ENCODE data around the gene SHISA8.

The SHISA8 gene

GRCh38 chr22:41913040-41913719 lies 1.7 kb downstream of the SHISA8 start:
- TF ChIP-seq FOXP2 (optimal IDR thresholded peaks at IDR 0.05; ENCODE audit: borderline replicate concordance, extremely low read depth, extremely low read length, insufficient read depth) = no peak
- TF ChIP-seq TAF1 (IDR thresholded peaks at IDR 0.05; ENCODE audit: borderline replicate concordance, insufficient read depth, low read length) = no peak
- TF ChIP-seq POLR2AphosphoS5 (IDR thresholded peaks at IDR 0.05; ENCODE audit: low read depth, low read length) = no peak
- TF ChIP-seq REST (IDR thresholded peaks at IDR 0.05; ENCODE audit: insufficient read depth in 1 of 2, low read depth in 2 of 2, low read length in 2 of 2) = no peak
- no peak for TF ChIP-seq SIN3A (IDR thresholded peaks at IDR 0.05; ENCODE audit: borderline replicate concordance, insufficient read depth, low read length)

- TF ChIP-seq FOXP2 (optimal IDR thresholded peaks at IDR 0.05; ENCODE audit: borderline replicate concordance, extremely low read depth, extremely low read length, insufficient read depth) = no peak
- no peak for TF ChIP-seq SIN3A (IDR thresholded peaks at IDR 0.05; ENCODE audit: borderline replicate concordance, insufficient read depth, low read length)
- TF ChIP-seq POLR2AphosphoS5 (IDR thresholded peaks at IDR 0.05; ENCODE audit: low read depth, low read length) = no peak
- no peak for TF ChIP-seq TAF1 (IDR thresholded peaks at IDR 0.05; ENCODE audit: borderline replicate concordance, insufficient read depth, low read length)
- no peak for TF ChIP-seq REST (IDR thresholded peaks at IDR 0.05; ENCODE audit: insufficient read depth in 1 of 2, low read depth in 2 of 2, low read length in 2 of 2)
These were observed 2.4 kb downstream of the SHISA8 start for GRCh38 chr22:41912338-41913039.

GRCh38 chr22:41911001-41911611 lies 3.8 kb downstream of the SHISA8 start:
- TF ChIP-seq SIN3A (IDR thresholded peaks at IDR 0.05; ENCODE audit: borderline replicate concordance, insufficient read depth, low read length) = no peak
- TF ChIP-seq POLR2AphosphoS5 (IDR thresholded peaks at IDR 0.05; ENCODE audit: low read depth, low read length) = no peak
- no peak for TF ChIP-seq TAF1 (IDR thresholded peaks at IDR 0.05; ENCODE audit: borderline replicate concordance, insufficient read depth, low read length)
- no peak for TF ChIP-seq FOXP2 (optimal IDR thresholded peaks at IDR 0.05; ENCODE audit: borderline replicate concordance, extremely low read depth, extremely low read length, insufficient read depth)
- TF ChIP-seq REST (IDR thresholded peaks at IDR 0.05; ENCODE audit: insufficient read depth in 1 of 2, low read depth in 2 of 2, low read length in 2 of 2) = no peak

- TF ChIP-seq FOXP2 (optimal IDR thresholded peaks at IDR 0.05; ENCODE audit: borderline replicate concordance, extremely low read depth, extremely low read length, insufficient read depth) (no peak), REST (IDR thresholded peaks at IDR 0.05; ENCODE audit: insufficient read depth in 1 of 2, low read depth in 2 of 2, low read length in 2 of 2) (no peak), POLR2AphosphoS5 (IDR thresholded peaks at IDR 0.05; ENCODE audit: low read depth, low read length) (no peak), SIN3A (IDR thresholded peaks at IDR 0.05; ENCODE audit: borderline replicate concordance, insufficient read depth, low read length) (no peak), TAF1 (IDR thresholded peaks at IDR 0.05; ENCODE audit: borderline replicate concordance, insufficient read depth, low read length) (no peak)
These were observed 4.5 kb downstream of the SHISA8 start for GRCh38 chr22:41910050-41911000.

All from PFSK-1 (cell line).